Body of pancreas (tissue), 4 donors: ENCODE measurements around the gene MED27.

ENCODE experiments used
- CTCF ChIP-seq, 7 experiments: fragments of 450-650 bp in 4 of 7; fragments of 200-600 bp in 3 of 7; sonication (generic) in 3 of 7; IDR thresholded peaks; one replicate each; pipeline ENCODE4 v1.5.1; 2016 to 2019; ENCODE audit warnings: antibody characterized with exemption in 7 of 7
- POLR2A ChIP-seq, 3 donors: fragments of 450-650 bp; IDR thresholded peaks; one replicate each; pipeline ENCODE4 v1.6.1; 2016; ENCODE audit warnings: antibody characterized with exemption in 3 of 3, mild to moderate bottlenecking in 2 of 3

DNA sequence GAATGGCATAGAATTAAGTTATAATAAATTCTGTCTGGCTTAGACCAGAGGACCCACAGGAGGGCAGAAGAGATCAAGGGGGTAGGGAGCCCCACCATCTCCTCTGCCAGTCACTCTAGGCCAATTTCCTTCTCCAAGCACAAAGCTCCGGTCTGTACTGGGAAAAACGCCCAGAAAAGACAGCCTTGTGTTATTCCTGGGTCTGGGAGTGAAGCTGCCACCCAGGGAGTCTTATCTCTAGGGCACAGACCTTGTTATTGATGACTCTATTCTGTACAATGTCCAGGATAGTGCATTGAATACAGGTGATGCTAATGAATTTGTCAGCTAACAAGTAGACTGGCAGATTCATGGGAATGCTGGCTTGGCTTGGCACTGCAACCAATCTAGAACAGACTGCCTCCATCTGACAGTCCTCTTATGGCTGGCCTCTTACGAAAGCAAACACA is 60.7 kb downstream of the MED27 start:
- TF ChIP-seq POLR2A (IDR thresholded peaks at IDR 0.05) (no peak), CTCF (IDR thresholded peaks at IDR 0.05) (peak in 4 of 7 experiments; percentile 5 to 17 (median 6))
